NCI-H2107 (cell line): ENCODE data around the gene APBA1.
"Not testable (repeated sequence)": the region's sequence is repeated elsewhere in the genome, so short reads cannot be mapped to it uniquely, and the experiment has no call there.

Experiments
- DNase-seq: peaks from one replicate; lab custom pipeline; 2025; lab: John Stamatoyannopoulos, UW

APBA1 gene

GRCh38 chr9:69605406-69605805 lies 66.8 kb downstream of the APBA1 start:
- DNase-seq, result no peak

- DNase-seq, result no peak
These were observed 67.5 kb downstream of the APBA1 start for GRCh38 chr9:69604568-69605219.

GRCh38 chr9:69603656-69604055 lies 68.5 kb downstream of the APBA1 start:
- DNase-seq, result no peak

GRCh38 chr9:69602773-69603172 lies 69.4 kb downstream of the APBA1 start:
- no peak for DNase-seq

- no peak for DNase-seq
These were observed 70.5 kb downstream of the APBA1 start for GRCh38 chr9:69601698-69602097.

- no peak for DNase-seq
These were observed 71.7 kb downstream of the APBA1 start for GRCh38 chr9:69600314-69601047.

- DNase-seq, result no peak
These were observed 72.8 kb downstream of the APBA1 start for GRCh38 chr9:69599232-69599971.

- DNase-seq, result not testable (repeated sequence)
These were observed 75.3 kb downstream of the APBA1 start for GRCh38 chr9:69596906-69597305.

- no peak for DNase-seq
These were observed 78.0 kb downstream of the APBA1 start for GRCh38 chr9:69594180-69594579.

- no peak for DNase-seq
These were observed 78.4 kb downstream of the APBA1 start for GRCh38 chr9:69593756-69594155.

- DNase-seq, result no peak
These were observed 78.9 kb downstream of the APBA1 start for GRCh38 chr9:69593301-69593700.

GRCh38 chr9:69590266-69590665 lies 81.9 kb downstream of the APBA1 start:
- no peak for DNase-seq

GRCh38 chr9:69589156-69589555 lies 83.0 kb downstream of the APBA1 start:
- DNase-seq, result no peak

- DNase-seq, result no peak
These were observed 86.6 kb downstream of the APBA1 start for GRCh38 chr9:69585571-69585970.

- no peak for DNase-seq
These were observed 87.4 kb downstream of the APBA1 start for GRCh38 chr9:69584759-69585158.

GRCh38 chr9:69583645-69584234 lies 88.4 kb downstream of the APBA1 start:
- DNase-seq, result no peak

- DNase-seq, result no peak
These were observed 89.5 kb downstream of the APBA1 start for GRCh38 chr9:69582544-69583297.

- no peak for DNase-seq
These were observed 90.2 kb downstream of the APBA1 start for GRCh38 chr9:69582018-69582417.

GRCh38 chr9:69580582-69581214 lies 91.5 kb downstream of the APBA1 start:
- no peak for DNase-seq

- DNase-seq, result no peak
These were observed 92.2 kb downstream of the APBA1 start for GRCh38 chr9:69579760-69580581.
